Measurements from ENCODE around the gene CHST9.

GRCh38 chr18:26865557-26865956, 319.6 kb downstream of the CHST9 start, which contains the start of gene AQP4:
- no peak for TF ChIP-seq CTCF (IDR thresholded peaks at IDR 0.05; ENCODE audit: low read length)
- TF ChIP-seq EZH2 (IDR thresholded peaks at IDR 0.05; ENCODE audit: borderline replicate concordance, low read length), result no peak

All from OCI-LY1 (cell line).